H1 (cell line): ENCODE results near the gene SGCD. TPM values are rescaled to one million over a fixed set of nuclear protein-coding genes. Genes with fewer than 3 reads are reported as not detected.

Experiments
- CTCF ChIA-PET: fragments of 300-600 bp; sonication (Branson Sonifier 250); formaldehyde crosslinking; loops from one replicate; lab custom pipeline; 2021; ENCODE audit not compliant: partially characterized antibody; lab: Charles Lee
- POLR2A ChIA-PET: fragments of 300-600 bp; sonication (Branson Sonifier 250); formaldehyde crosslinking; loops from one replicate; lab custom pipeline; 2021; ENCODE audit warnings: inconsistent platforms; ENCODE audit not compliant: partially characterized antibody; lab: Charles Lee
- DNase-seq, 2 experiments: peaks; one replicate each; pipeline versions ENCODE4 v3.0.0 to v3.0.0-alpha.2; 2010 to 2022; ENCODE audit warnings: low spot score in 2 of 2, low read depth in 1 of 2, mixed read lengths in 1 of 2
- FAIRE-seq: peaks from 2 replicates; lab custom pipeline; 2011; peaks lifted over from hg19 to GRCh38; lab: Jason Lieb, UNC
- H2AFZ ChIP-seq: 2 replicates; pipeline ENCODE4 v1.8.1; 2012; ENCODE audit warnings: low read length, inconsistent platforms
- H2AK5ac ChIP-seq: 2 replicates; pipeline ENCODE4 v1.6.1; 2013; ENCODE audit warnings: low read depth, low read length
- H2BK120ac ChIP-seq: replicated peaks from 2 replicates; pipeline ENCODE3; 2013; ENCODE audit warnings: low read depth, low read length, inconsistent platforms
- H2BK12ac ChIP-seq: 2 replicates; pipeline ENCODE4 v1.6.1; 2013; ENCODE audit warnings: low read depth, low read length
- H2BK15ac ChIP-seq: 2 replicates; pipeline ENCODE4 v1.6.1; 2013; ENCODE audit warnings: low read length
- H2BK20ac ChIP-seq: 2 replicates; pipeline ENCODE4 v1.6.1; 2013; ENCODE audit warnings: low read length
- H2BK5ac ChIP-seq: 2 replicates; pipeline ENCODE4 v1.6.1; 2013; ENCODE audit warnings: low read depth, low read length
- H3K14ac ChIP-seq: 2 replicates; pipeline ENCODE4 v1.6.1; 2013; ENCODE audit warnings: inconsistent platforms; ENCODE audit not compliant: insufficient read length
- H3K18ac ChIP-seq: 2 replicates; pipeline ENCODE4 v1.6.1; 2013; ENCODE audit warnings: low read length; ENCODE audit errors: extremely low read depth
- H3K23ac ChIP-seq: 2 replicates; pipeline ENCODE4 v1.6.1; 2013; ENCODE audit warnings: inconsistent platforms; ENCODE audit not compliant: insufficient read length
- H3K23me2 ChIP-seq: 2 replicates; pipeline ENCODE4 v1.6.1; 2013; ENCODE audit warnings: low read depth, low read length
- H3K27ac ChIP-seq: 2 replicates; pipeline ENCODE4 v1.6.1; 2011; ENCODE audit warnings: low read depth, low read length, inconsistent platforms
- H3K27me3 ChIP-seq, 4 experiments: replicated peaks in 1 of 4; 1 replicate in 1 of 4; 2 replicates in 3 of 4; pipeline versions ENCODE4 v1.6.1 to v1.8.1; 2011 to 2013; ENCODE audit warnings: low read length in 3 of 4, mild to moderate bottlenecking in 3 of 4, inconsistent platforms in 2 of 4, mixed read lengths in 2 of 4, moderate library complexity in 1 of 4; ENCODE audit not compliant: control insufficient read depth in 3 of 4, insufficient read depth in 3 of 4; ENCODE audit errors: extremely low read depth in 1 of 4
- H3K36me3 ChIP-seq, 4 experiments: 2 replicates each; pipeline versions ENCODE4 v1.6.1 to v1.8.1; 2011 to 2013; ENCODE audit warnings: mild to moderate bottlenecking in 4 of 4, low read length in 3 of 4, moderate library complexity in 2 of 4, control low read depth in 1 of 4, inconsistent platforms in 1 of 4; ENCODE audit not compliant: insufficient read depth in 4 of 4, control insufficient read depth in 2 of 4
- H3K4ac ChIP-seq: replicated peaks from 2 replicates; pipeline ENCODE3; 2013; ENCODE audit warnings: low read length, low read depth, mixed read lengths, inconsistent platforms; ENCODE audit not compliant: insufficient read length
- H3K4me1 ChIP-seq, 4 experiments: replicated peaks in 1 of 4; 1 replicate in 1 of 4; 2 replicates in 3 of 4; pipeline versions ENCODE4 v1.6.1 to v1.8.1; 2011 to 2013; ENCODE audit warnings: low read length in 3 of 4, inconsistent platforms in 2 of 4, mixed read lengths in 1 of 4; ENCODE audit not compliant: insufficient read depth in 4 of 4, control insufficient read depth in 3 of 4
- H3K4me2 ChIP-seq, 2 experiments: 2 replicates each; pipeline versions ENCODE4 v1.6.1 to v1.8.1; 2011 to 2013; ENCODE audit warnings: low read depth in 2 of 2, low read length in 2 of 2, control low read depth in 1 of 2, inconsistent platforms in 1 of 2, mild to moderate bottlenecking in 1 of 2; ENCODE audit not compliant: insufficient read depth in 1 of 2
- H3K4me3 ChIP-seq, 4 experiments: fragments of 200-600, 300-600 bp in 1 of 4; sonication (generic), shearing (Covaris generic), sonication (Bioruptor Twin) in 1 of 4; 2 replicates each; pipeline versions ENCODE4 v1.5.1 to v1.8.1; 2011 to 2016; ENCODE audit warnings: low read length in 4 of 4, low read depth in 3 of 4, control low read depth in 2 of 4, inconsistent platforms in 2 of 4, mild to moderate bottlenecking in 2 of 4, mixed read lengths in 1 of 4, moderate library complexity in 1 of 4; ENCODE audit not compliant: insufficient read depth in 2 of 4; ENCODE audit errors: extremely low read depth in 1 of 4
- H3K56ac ChIP-seq: replicated peaks from 2 replicates; pipeline ENCODE3; 2013; ENCODE audit warnings: low read depth, mild to moderate bottlenecking, mixed read lengths, low read length, inconsistent platforms; ENCODE audit not compliant: insufficient read length
- H3K79me1 ChIP-seq: 2 replicates; pipeline ENCODE4 v1.6.1; 2013; ENCODE audit warnings: low read depth, low read length, control low read depth
- H3K79me2 ChIP-seq, 2 experiments: 2 replicates each; pipeline versions ENCODE4 v1.6.1 to v1.8.1; 2012 to 2013; ENCODE audit warnings: low read length in 2 of 2, mild to moderate bottlenecking in 2 of 2, inconsistent platforms in 1 of 2; ENCODE audit not compliant: insufficient read depth in 2 of 2, control insufficient read depth in 1 of 2
- H3K9ac ChIP-seq, 4 experiments: replicated peaks in 1 of 4; 1 replicate in 1 of 4; 2 replicates in 3 of 4; pipeline versions ENCODE4 v1.6.1 to v1.8.1; 2011 to 2013; ENCODE audit warnings: low read depth in 3 of 4, low read length in 3 of 4, control low read depth in 2 of 4, mild to moderate bottlenecking in 2 of 4, moderate library complexity in 2 of 4, inconsistent platforms in 1 of 4; ENCODE audit errors: extremely low read depth in 1 of 4
- H3K9me3 ChIP-seq, 2 experiments: 2 replicates each; pipeline versions ENCODE4 v1.6.1 to v1.8.1; 2012 to 2013; ENCODE audit warnings: mild to moderate bottlenecking in 2 of 2, moderate library complexity in 2 of 2, control low read depth in 1 of 2, inconsistent platforms in 1 of 2, low read depth in 1 of 2, low read length in 1 of 2, mixed read lengths in 1 of 2; ENCODE audit not compliant: insufficient read depth in 2 of 2
- H4K20me1 ChIP-seq, 2 experiments: replicated peaks in 1 of 2; 2 replicates each; pipeline versions ENCODE3 to v1.8.1; 2011 to 2013; ENCODE audit warnings: inconsistent platforms in 2 of 2, low read length in 2 of 2, mild to moderate bottlenecking in 1 of 2; ENCODE audit not compliant: insufficient read depth in 2 of 2, control insufficient read depth in 1 of 2
- H4K5ac ChIP-seq: 2 replicates; pipeline ENCODE4 v1.6.1; 2013; ENCODE audit warnings: low read length, low read depth, mixed read lengths, inconsistent platforms; ENCODE audit not compliant: insufficient read length
- H4K8ac ChIP-seq: 2 replicates; pipeline ENCODE4 v1.8.0; 2013; ENCODE audit warnings: mild to moderate bottlenecking, moderate library complexity, low read length, inconsistent platforms; ENCODE audit not compliant: insufficient read depth; ENCODE audit errors: extremely low read depth
- H4K91ac ChIP-seq: replicated peaks from 2 replicates; pipeline ENCODE3; 2013; ENCODE audit warnings: low read length, mixed read lengths, inconsistent platforms; ENCODE audit not compliant: insufficient read length
- GABPA ChIP-seq: IDR thresholded peaks from 2 replicates; pipeline ENCODE4 v1.6.1; 2011; ENCODE audit warnings: mild to moderate bottlenecking, low read length, moderate library complexity, borderline replicate concordance; ENCODE audit not compliant: insufficient read depth
- SIX5 ChIP-seq: IDR thresholded peaks from 2 replicates; pipeline ENCODE4 v1.6.1; 2011; ENCODE audit warnings: mild to moderate bottlenecking, low read depth, low read length
- TAF7 ChIP-seq: optimal IDR thresholded peaks from 2 replicates; pipeline ENCODE3; 2011; ENCODE audit warnings: low read depth, mild to moderate bottlenecking, inconsistent platforms, low read length, moderate library complexity, borderline replicate concordance
- WGBS, 2 experiments: shearing (Covaris generic) in 1 of 2; methylation state at CpG; one replicate each; pipeline versions ENCODE4 v1.1.6 to v1.1.7; 2013 to 2015; ENCODE audit warnings: low lambda C conversion rate in 2 of 2, mixed read lengths in 2 of 2, inconsistent platforms in 1 of 2, low coverage in 1 of 2, missing lambda C conversion rate in 1 of 2; ENCODE audit not compliant: insufficient replicate concordance in 2 of 2, insufficient coverage in 1 of 2, insufficient read length in 1 of 2; ENCODE audit errors: extremely low coverage in 1 of 2, missing lambda C conversion rate in 1 of 2; 5-methylcytosine and 5-hydroxymethylcytosine counted together
- polyA plus RNA-seq, 7 experiments: library from polyadenylated mRNA; depleted of rRNA in 3 of 7; stranded (reverse) in 5 of 7; unstranded in 2 of 7; fragments of >200 nt in 5 of 7; fragments of 200-250 nt in 2 of 7; gene quantifications; 1 replicate in 5 of 7; 2 replicates in 1 of 7; 4 replicates in 1 of 7; pipeline versions ENCODE4 v1.2.1 to v1.2.3, GENCODE V29; 2011 to 2013; ENCODE audit warnings: missing spikeins in 2 of 7, mixed read lengths in 2 of 7
- total RNA-seq: library from RNA; stranded (reverse); fragmentation: NEBNext Ultra II Directional; extraction: Animal tissue kit (Norgen Biotek cat#: 25700); gene quantifications from 2 replicates; pipeline ENCODE4 v1.2.1, GENCODE V29; 2021

Gene SGCD
- total and polyA plus RNA-seq, 2 of the 8 experiments (the other 6 are each of a cell fraction or from before 2014, with no cell fraction given), result 0.04 to 0.08 TPM

- Histone ChIP-seq H3K79me1 (no peaks in the 10 kb centered on the region), H4K5ac (no peak overlapping the region), H2BK15ac (no peak overlapping the region), H3K18ac (no peak overlapping the region), H3K36me3 (no peaks in the 10 kb centered on the region), H3K4ac (no peak overlapping the region), H3K4me3 (no peak overlapping the region), H3K23ac (no peak overlapping the region), H3K4me2 (no peak overlapping the region), H2AK5ac (no peak overlapping the region), H2AFZ (no peak overlapping the region), H2BK5ac (no peak overlapping the region), H4K91ac (no peak overlapping the region), H3K14ac (no peak overlapping the region), H3K56ac (no peak overlapping the region), H4K8ac (no peak overlapping the region), H2BK12ac (no peak overlapping the region), H3K27ac (no peak overlapping the region), H4K20me1 (no peaks in the 10 kb centered on the region), H3K27me3 (no peaks in the 10 kb centered on the region), H2BK20ac (no peak overlapping the region), H3K4me1 (no peaks in the 10 kb centered on the region), H3K9me3 (no peaks in the 10 kb centered on the region), H3K79me2 (no peaks in the 10 kb centered on the region), H3K23me2 (no peaks in the 10 kb centered on the region), H2BK120ac (no peak overlapping the region), H3K9ac (no peak overlapping the region)
- ChIA-PET CTCF (interaction anchor here (1.8 to 2.0 kb wide), 2 partner anchors 9 to 306 kb away, joined by 5 to 6 read pairs; no protein-coding TSS in a partner anchor), POLR2A (no interaction called here)
- 91% methylated on average over 1 of the region's 1 CpG; no CpG with 5 or more reads in 1 of the 2 experiments for WGBS, 2 experiments
- DNase-seq, result no peak
- no peak for FAIRE-seq
- TF ChIP-seq TAF7 (no peak), SIX5 (no peak), GABPA (no peak)
Measured at GRCh38 chr5:156529892-156530291, 202.9 kb downstream of the SGCD start.
